ENCODE data around the gene TBC1D3B.
"Not testable (repeated sequence)": the region's sequence is repeated elsewhere in the genome, so short reads cannot be mapped to it uniquely, and the experiment has no call there.

TBC1D3B gene

GRCh38 chr17:36176536-36176935, at the start of gene TBC1D3B:
TSS of gene TBC1D3B (minus strand) at chr17:36176636. CDS start at chr17:36175050, 1,586 bp downstream.
- H3K27me3 ChIP-seq (ENCODE audit: insufficient read depth, low read depth); H3K36me3 ChIP-seq (ENCODE audit: insufficient read depth); H3K9ac ChIP-seq; H3K27ac ChIP-seq; H3K4me2 ChIP-seq; H3K79me2 ChIP-seq (ENCODE audit: insufficient read depth, low read depth); H3K4me3 ChIP-seq (IDR thresholded peaks at IDR 0.05; ENCODE audit: insufficient read depth, low read depth, low read length); H3K4me1 ChIP-seq (ENCODE audit: low read depth, poor library complexity, severe bottlenecking); H2AFZ ChIP-seq (ENCODE audit: low read depth); H4K20me1 ChIP-seq (ENCODE audit: insufficient read depth): not testable (repeated sequence)

GRCh38 chr17:36222967-36223366, 46.5 kb upstream of the TBC1D3B start:
- not testable (repeated sequence) for H3K79me2 ChIP-seq (ENCODE audit: insufficient read depth, low read depth); H3K4me3 ChIP-seq (IDR thresholded peaks at IDR 0.05; ENCODE audit: insufficient read depth, low read depth, low read length); H3K4me1 ChIP-seq (ENCODE audit: low read depth, poor library complexity, severe bottlenecking); H3K27me3 ChIP-seq (ENCODE audit: insufficient read depth, low read depth); H4K20me1 ChIP-seq (ENCODE audit: insufficient read depth); H3K4me2 ChIP-seq; H3K9ac ChIP-seq; H3K36me3 ChIP-seq (ENCODE audit: insufficient read depth); H3K27ac ChIP-seq; H2AFZ ChIP-seq (ENCODE audit: low read depth)

GRCh38 chr17:36221581-36222100, 45.2 kb upstream of the TBC1D3B start:
- not testable (repeated sequence) for H3K27me3 ChIP-seq (ENCODE audit: insufficient read depth, low read depth); H3K27ac ChIP-seq; H3K79me2 ChIP-seq (ENCODE audit: insufficient read depth, low read depth); H2AFZ ChIP-seq (ENCODE audit: low read depth); H3K4me1 ChIP-seq (ENCODE audit: low read depth, poor library complexity, severe bottlenecking); H3K4me3 ChIP-seq (IDR thresholded peaks at IDR 0.05; ENCODE audit: insufficient read depth, low read depth, low read length); H3K36me3 ChIP-seq (ENCODE audit: insufficient read depth); H3K4me2 ChIP-seq; H3K9ac ChIP-seq; H4K20me1 ChIP-seq (ENCODE audit: insufficient read depth)

GRCh38 chr17:36220737-36221580, 44.5 kb upstream of the TBC1D3B start:
- not testable (repeated sequence) for H3K36me3 ChIP-seq (ENCODE audit: insufficient read depth); H3K27ac ChIP-seq

GRCh38 chr17:36219556-36219955, 43.1 kb upstream of the TBC1D3B start:
- H3K79me2 ChIP-seq (ENCODE audit: insufficient read depth, low read depth); H3K9ac ChIP-seq; H3K27me3 ChIP-seq (ENCODE audit: insufficient read depth, low read depth); H3K36me3 ChIP-seq (ENCODE audit: insufficient read depth); H4K20me1 ChIP-seq (ENCODE audit: insufficient read depth); H3K4me3 ChIP-seq (IDR thresholded peaks at IDR 0.05; ENCODE audit: insufficient read depth, low read depth, low read length); H2AFZ ChIP-seq (ENCODE audit: low read depth); H3K4me2 ChIP-seq; H3K4me1 ChIP-seq (ENCODE audit: low read depth, poor library complexity, severe bottlenecking); H3K27ac ChIP-seq: not testable (repeated sequence)

More at GRCh38 chr17:36220737-36221580, 44.5 kb upstream of the TBC1D3B start:
- not testable (repeated sequence) for H4K20me1 ChIP-seq (ENCODE audit: insufficient read depth); H2AFZ ChIP-seq (ENCODE audit: low read depth); H3K4me2 ChIP-seq; H3K4me1 ChIP-seq (ENCODE audit: low read depth, poor library complexity, severe bottlenecking); H3K9ac ChIP-seq; H3K27me3 ChIP-seq (ENCODE audit: insufficient read depth, low read depth); H3K4me3 ChIP-seq (IDR thresholded peaks at IDR 0.05; ENCODE audit: insufficient read depth, low read depth, low read length); H3K79me2 ChIP-seq (ENCODE audit: insufficient read depth, low read depth)

- H2AFZ ChIP-seq (ENCODE audit: low read depth); H3K79me2 ChIP-seq (ENCODE audit: insufficient read depth, low read depth); H3K27me3 ChIP-seq (ENCODE audit: insufficient read depth, low read depth); H3K27ac ChIP-seq; H4K20me1 ChIP-seq (ENCODE audit: insufficient read depth); H3K4me2 ChIP-seq; H3K9ac ChIP-seq; H3K36me3 ChIP-seq (ENCODE audit: insufficient read depth); H3K4me1 ChIP-seq (ENCODE audit: low read depth, poor library complexity, severe bottlenecking); H3K4me3 ChIP-seq (IDR thresholded peaks at IDR 0.05; ENCODE audit: insufficient read depth, low read depth, low read length): not testable (repeated sequence)
These were observed 39.2 kb upstream of the TBC1D3B start for GRCh38 chr17:36215406-36216308.

GRCh38 chr17:36214918-36215317, 38.5 kb upstream of the TBC1D3B start:
- H4K20me1 ChIP-seq (ENCODE audit: insufficient read depth): no peaks in the 10 kb centered on the region
- no peaks in the 10 kb centered on the region for H3K4me1 ChIP-seq (ENCODE audit: low read depth, poor library complexity, severe bottlenecking)
- H3K4me3 ChIP-seq (IDR thresholded peaks at IDR 0.05; ENCODE audit: insufficient read depth, low read depth, low read length): no peak overlapping the region
- no peak for TF ChIP-seq CTCF (conservative IDR thresholded peaks at IDR 0.05; ENCODE audit: low read depth, low read length)
- no peak overlapping the region for H3K4me2 ChIP-seq
- H3K9ac ChIP-seq: no peak overlapping the region
- H3K27me3 ChIP-seq (ENCODE audit: insufficient read depth, low read depth): no peaks in the 10 kb centered on the region
- no peaks in the 10 kb centered on the region for H3K36me3 ChIP-seq (ENCODE audit: insufficient read depth)
- no peaks in the 10 kb centered on the region for H3K79me2 ChIP-seq (ENCODE audit: insufficient read depth, low read depth)
- H3K27ac ChIP-seq: no peak overlapping the region
- no peak overlapping the region for H2AFZ ChIP-seq (ENCODE audit: low read depth)

All from KMS-11 (cell line).